Coronary artery (tissue), 2 donors: ENCODE results near the gene FBXL16.
A peak's percentile ranks its signal among the peaks of the same experiment; 100 is the strongest.

Experiments used
- DNase-seq: peaks from one replicate; pipeline ENCODE4 v3.0.0-alpha.2; 2017; ENCODE audit warnings: low spot score
- H3K27ac ChIP-seq, 2 donors: fragments of 200-600 bp; sonication (generic); one replicate each; pipeline ENCODE4 v1.5.1; 2016 to 2019
- H3K4me3 ChIP-seq: fragments of 200-600 bp; sonication (generic); 2 replicates; pipeline ENCODE4 v1.5.1; 2016; ENCODE audit warnings: mild to moderate bottlenecking, moderate library complexity
- CTCF ChIP-seq: fragments of 200-600 bp; sonication (generic); IDR thresholded peaks from one replicate; pipeline ENCODE4 v1.5.1; 2019; ENCODE audit warnings: antibody characterized with exemption

The FBXL16 gene

GRCh38 chr16:662597-662996 is 43.0 kb downstream of the FBXL16 start:
- no peak for DNase-seq
- no peak for TF ChIP-seq CTCF
- Histone ChIP-seq H3K4me3 (no peak overlapping the region), H3K27ac (no peak overlapping the region)

- H3K27ac ChIP-seq, result no peak overlapping the region
- H3K4me3 ChIP-seq, result no peak overlapping the region
- no peak for TF ChIP-seq CTCF
- DNase-seq, result no peak
These were observed 43.5 kb downstream of the FBXL16 start for GRCh38 chr16:662095-662494.

GRCh38 chr16:661184-661821 is 44.3 kb downstream of the FBXL16 start:
- DNase-seq, result no peak
- Histone ChIP-seq H3K4me3 (peak overlapping the region; percentile 54), H3K27ac (peak overlapping the region in 1 of 2 donors; percentile 75)
- TF ChIP-seq CTCF, result no peak

- peak; percentile 28 for TF ChIP-seq CTCF
- DNase-seq, result peak; percentile 92
- Histone ChIP-seq H3K27ac (peak overlapping the region; percentile 66 to 87), H3K4me3 (peak overlapping the region; percentile 64)
These were observed 45.0 kb downstream of the FBXL16 start for GRCh38 chr16:660459-661183.

- Histone ChIP-seq H3K27ac (peak overlapping the region; percentile 66 to 87), H3K4me3 (peak overlapping the region; percentile 64)
- no peak for TF ChIP-seq CTCF
- DNase-seq, result no peak
These were observed 45.5 kb downstream of the FBXL16 start for GRCh38 chr16:660132-660458.

- H3K4me3 ChIP-seq, result no peak overlapping the region
- H3K27ac ChIP-seq, result no peak overlapping the region
- no peak for TF ChIP-seq CTCF
These were observed 46.0 kb downstream of the FBXL16 start for GRCh38 chr16:659618-660017.

More at GRCh38 chr16:659618-660017, 46.0 kb downstream of the FBXL16 start:
- DNase-seq, result no peak
